Measurements from ENCODE around the gene OGA.

OGA gene

DNA sequence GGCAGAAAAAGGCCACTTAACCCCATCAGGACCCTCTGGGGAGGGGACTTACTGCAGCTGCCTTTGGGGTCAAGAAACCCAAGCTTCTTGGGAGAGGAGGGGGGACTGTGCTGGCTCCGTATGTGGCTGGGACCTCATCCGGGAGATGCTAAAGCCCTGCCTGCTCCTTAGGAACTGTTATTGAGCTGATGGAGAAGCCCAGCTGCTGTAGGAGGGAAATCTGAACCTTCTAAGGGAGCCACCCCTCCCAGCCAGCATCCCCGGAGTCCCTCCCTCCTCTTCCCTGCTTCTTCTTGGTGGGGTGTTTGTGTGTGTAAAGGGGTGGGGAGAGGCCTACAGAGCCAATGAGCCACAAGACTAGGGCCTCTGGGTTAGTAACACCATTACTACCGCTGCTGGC, 17.1 kb upstream of the OGA start:
- DNase-seq (ENCODE audit: low read depth in 2 of 2), result no peak

DNA sequence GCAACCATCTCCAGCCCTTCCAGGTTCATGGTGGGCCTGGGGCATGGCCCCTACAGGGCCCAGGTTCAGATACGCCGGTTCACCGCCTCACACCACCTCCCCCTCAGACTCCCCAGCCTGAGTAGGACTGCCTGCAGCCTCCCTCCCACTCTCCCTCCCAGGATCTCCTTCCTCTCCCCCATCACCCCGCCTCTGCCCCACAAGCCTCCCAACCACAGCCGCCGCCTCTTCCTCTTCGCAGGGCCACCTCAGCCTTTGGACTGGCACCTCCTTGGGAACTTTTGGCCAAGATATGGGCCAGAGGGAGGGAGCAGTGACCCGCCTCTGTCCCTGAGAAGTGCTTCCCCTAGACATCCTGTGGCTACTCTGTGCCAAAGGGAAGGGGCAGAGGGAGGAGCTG, 16.1 kb upstream of the OGA start:
- no peak for DNase-seq (ENCODE audit: low read depth in 2 of 2)

GRCh38 chr10:101833466-101833865, 15.2 kb upstream of the OGA start:
- no peak for DNase-seq (ENCODE audit: low read depth in 2 of 2)

GRCh38 chr10:101832325-101832771, 14.1 kb upstream of the OGA start:
- no peak for DNase-seq (ENCODE audit: low read depth in 2 of 2)

DNA sequence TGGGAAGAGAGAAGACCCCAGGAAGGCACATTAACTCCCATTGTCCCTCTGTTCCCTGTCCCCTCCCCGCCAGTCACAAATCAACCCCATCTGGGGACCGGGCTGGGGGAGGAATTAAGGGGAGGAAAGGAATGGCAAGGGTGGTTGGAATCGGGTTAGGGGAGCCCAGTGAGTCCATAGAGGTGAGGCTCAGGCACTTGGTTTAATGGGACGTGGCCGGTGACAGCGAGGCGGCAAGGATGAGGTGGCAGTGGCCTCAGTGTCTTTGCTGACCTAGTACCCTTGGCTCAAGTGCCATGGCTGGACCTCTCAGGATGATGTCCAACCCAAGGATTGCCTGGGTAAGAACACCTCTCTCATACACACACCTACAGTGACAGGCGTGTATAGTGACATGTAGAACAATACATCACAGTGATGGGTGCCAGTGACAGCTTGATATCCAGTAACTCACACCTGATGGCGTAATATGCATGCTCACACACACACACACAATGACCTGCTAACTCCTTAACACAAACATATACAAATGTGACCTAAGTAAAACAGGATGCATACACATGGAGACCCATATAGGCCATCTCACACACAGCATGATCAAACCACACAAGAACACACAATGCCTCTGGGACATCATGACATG, 13.0 kb upstream of the OGA start:
- DNase-seq (ENCODE audit: low read depth in 2 of 2), result no peak

GRCh38 chr10:101830322-101831168, 12.3 kb upstream of the OGA start:
- peak; percentile 80 to 89 for DNase-seq (ENCODE audit: low read depth in 2 of 2)

DNA sequence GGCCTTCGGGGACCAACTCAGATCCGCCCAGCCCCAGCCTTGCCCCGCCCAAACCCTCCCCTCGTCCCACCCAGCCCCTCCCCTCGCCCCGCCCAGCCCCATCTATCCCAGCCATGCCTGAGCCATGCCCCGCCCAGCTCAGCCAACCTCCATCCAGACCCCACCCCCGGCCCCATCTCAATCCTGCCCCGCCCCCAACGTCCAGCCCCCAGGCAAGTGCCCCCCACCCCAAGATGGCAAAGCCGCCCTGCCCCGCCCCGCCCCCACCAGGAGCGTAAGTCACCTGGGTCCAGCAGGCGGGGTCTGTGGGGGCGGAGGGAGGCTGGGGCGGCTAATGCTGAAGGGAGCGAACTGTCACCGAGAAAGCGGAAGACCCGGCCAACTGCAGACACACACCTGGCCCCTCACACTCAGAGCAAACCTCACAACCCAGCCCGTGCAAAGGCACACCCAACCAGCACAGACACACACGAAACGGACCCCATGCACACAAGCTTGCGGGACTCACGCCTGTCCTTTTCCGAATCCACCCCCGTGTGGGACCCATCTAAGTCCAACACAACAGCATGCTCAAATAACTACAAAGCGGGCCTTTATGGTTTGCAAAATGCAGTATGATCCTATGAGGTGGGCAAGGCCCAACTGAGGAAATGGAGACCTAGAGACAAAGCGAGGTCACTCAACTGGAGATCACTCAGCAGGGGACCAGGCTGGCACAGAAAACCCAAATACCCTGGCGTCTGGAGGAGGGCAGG, 11.5 kb upstream of the OGA start:
- peak in 1 of 2 donors; percentile 42 for DNase-seq (ENCODE audit: low read depth in 2 of 2)

- DNase-seq (ENCODE audit: low read depth in 2 of 2), result no peak
Measured at GRCh38 chr10:101828766-101829551, 10.7 kb upstream of the OGA start.

DNA sequence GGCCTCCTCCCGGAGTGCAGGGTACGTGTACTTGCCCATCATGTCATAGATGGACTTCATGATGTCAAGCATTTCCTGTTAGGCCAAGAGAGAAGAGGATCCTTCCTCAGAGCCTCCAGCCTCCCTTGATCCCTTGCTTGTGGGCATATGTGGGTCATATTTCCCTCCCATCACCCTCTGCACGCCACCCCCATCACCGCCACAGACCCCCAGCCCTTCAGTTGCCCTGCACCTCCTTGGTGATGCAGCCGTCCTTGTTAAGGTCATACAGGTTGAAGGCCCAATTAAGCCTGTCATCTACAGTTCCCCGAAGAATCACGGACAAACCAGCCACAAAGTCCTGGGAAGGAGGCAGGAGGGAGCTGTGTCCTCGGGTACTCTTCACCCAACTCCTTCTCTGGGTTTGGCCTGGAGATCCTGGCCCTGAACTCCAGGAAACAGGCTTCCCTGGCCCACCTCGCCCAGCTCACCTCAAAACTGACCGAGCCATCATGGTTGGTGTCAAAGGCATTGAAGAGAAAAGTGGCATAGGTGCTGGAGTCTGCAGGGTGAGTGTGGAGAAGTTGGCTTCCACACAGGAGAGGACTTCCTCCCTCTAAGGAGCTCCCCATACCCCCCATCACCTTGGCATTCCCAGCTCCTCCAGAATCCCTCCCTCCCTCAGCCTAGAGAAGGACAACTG, 9.8 kb upstream of the OGA start:
- no peak for DNase-seq (ENCODE audit: low read depth in 2 of 2)

DNA sequence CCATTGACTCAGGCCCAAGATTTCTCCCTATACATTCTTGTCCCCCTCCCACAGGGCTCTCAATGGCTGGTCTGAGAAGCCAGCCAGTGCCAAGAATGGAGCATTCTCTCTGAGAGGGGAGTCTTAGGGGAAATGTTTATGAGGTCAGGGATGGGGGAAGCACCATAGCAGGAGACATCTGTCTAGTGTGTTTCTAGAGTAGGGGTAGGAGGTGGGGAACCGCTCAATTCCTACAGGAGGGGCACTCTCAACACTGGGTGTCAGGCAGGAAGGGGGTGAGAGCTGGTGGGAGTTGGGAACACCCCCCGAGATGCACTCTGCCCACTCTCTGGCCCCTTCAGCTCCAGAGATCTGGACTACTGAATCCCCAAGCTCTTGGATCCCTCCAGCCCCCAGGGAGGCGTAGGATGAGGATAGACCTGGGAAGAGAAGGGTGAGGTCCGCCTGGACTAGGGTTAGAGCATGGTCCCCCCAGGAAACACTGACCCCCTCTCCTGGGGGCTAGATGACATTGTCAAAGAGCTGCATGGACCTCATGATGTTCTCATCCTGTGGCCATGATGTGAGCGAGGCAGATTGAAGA, 8.7 kb upstream of the OGA start:
- DNase-seq (ENCODE audit: low read depth in 2 of 2), result no peak

DNA sequence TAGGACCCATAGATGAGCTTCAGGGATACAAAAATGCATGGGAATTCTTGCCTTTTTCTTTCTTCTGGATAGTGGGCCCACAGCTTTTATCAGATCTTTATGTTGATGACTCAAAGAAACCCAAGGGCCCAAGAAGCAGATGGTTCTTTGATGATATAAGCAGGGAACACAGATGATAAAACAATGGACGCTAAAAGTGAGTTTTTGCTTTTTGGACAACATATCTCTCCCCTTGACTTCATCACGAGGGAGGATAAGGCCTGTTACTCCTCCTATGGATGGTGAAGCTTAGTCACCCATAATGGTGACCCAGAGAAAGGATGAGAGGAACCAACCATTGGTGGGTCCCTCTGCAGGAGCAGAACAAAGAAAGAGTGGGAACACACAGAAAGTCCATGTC, 6.5 kb upstream of the OGA start:
- no peak for DNase-seq (ENCODE audit: low read depth in 2 of 2)

- no peak for DNase-seq (ENCODE audit: low read depth in 2 of 2)
Measured at GRCh38 chr10:101818872-101819633, 809 bp upstream of the OGA start.

GRCh38 chr10:101817337-101818118, 716 bp downstream of the OGA start:
- no peak for DNase-seq (ENCODE audit: low read depth in 2 of 2)

- no peak for DNase-seq (ENCODE audit: low read depth in 2 of 2)
Measured at GRCh38 chr10:101816913-101817336, 1.3 kb downstream of the OGA start.

- no peak for DNase-seq (ENCODE audit: low read depth in 2 of 2)
Measured at GRCh38 chr10:101816376-101816775, 1.9 kb downstream of the OGA start.

DNA sequence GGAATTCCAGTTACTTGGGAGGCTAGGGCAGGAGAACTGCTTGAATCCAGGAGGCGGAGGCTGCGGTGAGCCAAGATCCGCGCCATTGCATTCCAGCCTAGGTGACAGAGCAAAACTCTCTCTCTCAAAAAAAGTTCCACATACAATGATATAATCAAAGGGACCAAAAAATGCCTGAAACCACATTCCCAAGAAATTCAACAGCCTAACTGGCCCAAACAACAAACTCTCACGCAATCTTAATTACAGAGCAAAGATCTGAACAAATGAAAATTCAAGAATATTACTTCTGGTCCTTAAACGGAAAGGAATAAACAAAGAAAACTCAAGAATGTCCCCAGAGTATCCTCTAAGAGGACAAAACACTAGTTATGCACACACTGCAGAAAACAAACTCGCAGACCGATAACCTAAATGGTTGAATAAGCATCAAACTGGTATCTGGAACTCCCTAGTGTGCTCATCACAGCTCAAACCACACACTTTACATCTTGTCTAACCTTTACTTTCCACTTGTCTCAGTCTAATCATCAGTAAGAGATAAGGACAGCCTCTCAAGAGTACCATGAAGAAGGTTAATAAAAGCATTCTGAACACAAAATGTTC, 3.7 kb downstream of the OGA start:
- DNase-seq (ENCODE audit: low read depth in 2 of 2), result no peak

- no peak for DNase-seq (ENCODE audit: low read depth in 2 of 2)
Measured at GRCh38 chr10:101812606-101813005, 5.6 kb downstream of the OGA start.

DNA sequence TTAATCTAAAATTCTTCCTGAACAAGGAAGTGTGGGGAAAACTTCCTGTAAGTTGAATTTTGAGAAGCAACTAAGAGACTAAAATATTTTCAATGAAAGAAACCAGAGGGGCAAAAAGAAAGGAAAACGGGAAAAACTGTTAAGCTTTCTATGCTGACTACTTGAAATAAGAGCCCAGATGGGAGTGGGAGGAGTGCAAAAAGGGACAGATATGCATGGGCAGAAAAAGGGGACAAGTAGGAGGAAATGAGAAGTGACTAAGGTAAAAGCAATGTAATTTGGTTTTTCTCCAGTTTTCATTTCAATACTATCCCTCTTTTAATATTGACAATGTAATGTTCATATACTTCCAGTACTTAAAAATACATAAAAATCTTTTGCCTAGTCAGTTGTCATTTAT, 11.1 kb downstream of the OGA start:
- DNase-seq (ENCODE audit: low read depth in 2 of 2), result no peak

- no peak for DNase-seq (ENCODE audit: low read depth in 2 of 2)
Measured at GRCh38 chr10:101803511-101803910, 14.7 kb downstream of the OGA start.

Measured in stimulated activated CD4-positive, alpha-beta T cell treated with anti-CD3 and anti-CD28 coated beads, Interleukin-1b, Interleukin-23, amount 100 ng/mL, for 1 hour (primary cell).